GM21381 (cell line): ENCODE measurements around the gene CACFD1.

Source experiments
- ATAC-seq: cut with Tn5 transposase; IDR thresholded peaks from one replicate; pipeline ENCODE4 v1.9.1; 2021; ENCODE audit warnings: mild to moderate bottlenecking, moderate library complexity; ENCODE audit not compliant: unreplicated experiment

Gene CACFD1

DNA sequence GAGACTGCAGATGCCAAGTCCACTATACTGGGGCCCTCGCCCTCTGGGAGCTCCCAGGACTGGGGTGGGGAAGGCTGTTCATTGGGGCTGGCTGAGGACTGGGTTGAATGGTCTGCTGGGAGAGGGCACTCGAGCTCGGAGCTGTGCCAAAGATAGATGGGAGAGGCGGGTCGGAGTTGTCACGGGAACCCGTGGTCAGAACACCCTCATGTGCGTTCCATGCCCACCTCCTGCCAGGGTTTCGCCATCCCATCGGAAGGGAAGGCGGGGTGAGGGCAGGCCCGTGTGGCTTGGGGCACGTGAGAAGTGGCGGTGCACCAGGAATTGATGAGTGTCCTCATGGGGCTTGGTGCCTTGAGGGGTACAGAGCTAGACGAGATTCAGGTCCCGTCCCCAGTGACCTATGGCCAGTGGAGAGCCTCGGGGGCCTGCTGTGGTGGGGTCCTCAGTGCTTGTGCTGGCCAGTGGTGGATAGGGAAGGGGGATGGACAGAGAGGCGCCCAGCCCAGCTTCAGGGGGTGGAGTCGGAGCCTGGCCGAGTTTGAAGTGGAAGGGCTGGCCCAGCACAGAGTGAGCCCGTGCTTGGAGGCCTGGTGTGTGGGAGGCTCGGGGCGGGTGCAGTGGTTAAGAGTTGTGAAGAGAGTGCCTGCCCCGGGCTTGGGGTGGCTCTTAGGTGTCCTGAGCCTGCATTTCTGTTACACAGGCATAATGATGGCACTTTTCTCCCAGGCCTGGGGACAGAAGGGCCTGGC, 4.3 kb downstream of the CACFD1 start:
- no peak for ATAC-seq

DNA sequence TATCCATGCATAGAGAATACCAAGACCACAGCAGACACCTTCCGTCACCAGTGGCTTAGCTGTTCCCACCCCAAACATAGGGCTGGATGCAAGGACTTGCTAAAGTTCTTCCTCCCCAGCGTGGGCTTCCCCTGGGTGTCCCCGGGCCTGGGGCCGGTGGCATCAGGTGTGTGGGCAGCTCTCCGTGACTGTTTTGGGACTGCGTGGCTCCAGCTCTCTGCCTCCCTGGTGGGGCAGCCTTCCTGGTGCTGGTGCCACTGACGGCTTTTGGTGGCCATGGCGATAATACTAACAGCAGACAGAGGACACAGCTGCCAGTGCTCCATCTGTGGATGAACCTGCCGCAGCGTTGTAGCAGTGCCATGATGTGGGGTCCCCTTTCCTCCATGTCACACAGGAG, 4.9 kb downstream of the CACFD1 start:
- ATAC-seq: no peak

DNA sequence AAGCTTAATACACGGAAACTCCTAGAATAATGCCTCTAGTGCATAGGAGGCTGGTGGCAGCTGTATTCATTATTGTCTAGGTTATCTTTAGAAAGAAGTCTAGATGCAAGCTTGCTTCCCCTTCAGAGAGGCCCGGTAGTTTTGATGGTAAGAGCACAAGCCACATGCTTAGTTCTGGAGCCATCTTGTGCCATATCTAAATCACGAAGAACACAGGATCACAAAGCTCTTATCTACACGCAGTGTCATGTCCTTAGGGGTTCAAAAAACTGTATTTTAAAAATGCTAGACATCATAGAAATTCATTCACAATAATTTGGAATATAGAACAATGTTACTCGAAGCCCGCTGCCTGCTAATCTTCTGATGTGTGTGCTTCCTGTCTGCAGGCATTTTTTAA, 6.2 kb downstream of the CACFD1 start:
- ATAC-seq: no peak

DNA sequence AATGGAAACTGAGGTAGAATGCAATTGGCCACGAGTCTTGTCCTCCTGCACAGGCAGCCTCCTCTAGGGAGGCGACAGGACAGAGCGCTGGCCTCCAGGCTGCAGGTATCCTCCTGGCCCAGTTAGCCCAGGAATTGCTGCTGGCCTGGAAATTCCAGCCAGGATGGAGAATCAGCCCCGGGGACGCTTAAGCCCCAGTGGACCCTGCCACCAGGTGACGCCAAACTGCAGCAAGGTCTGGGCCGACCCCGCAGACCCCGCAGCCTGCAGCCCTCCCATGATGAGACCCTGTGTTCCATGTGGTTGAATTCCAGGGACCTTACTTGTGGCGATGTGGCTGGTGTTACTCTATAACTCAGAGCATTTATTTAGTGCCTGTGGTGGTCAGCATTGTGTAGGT, 7.3 kb downstream of the CACFD1 start:
- ATAC-seq: no peak

DNA sequence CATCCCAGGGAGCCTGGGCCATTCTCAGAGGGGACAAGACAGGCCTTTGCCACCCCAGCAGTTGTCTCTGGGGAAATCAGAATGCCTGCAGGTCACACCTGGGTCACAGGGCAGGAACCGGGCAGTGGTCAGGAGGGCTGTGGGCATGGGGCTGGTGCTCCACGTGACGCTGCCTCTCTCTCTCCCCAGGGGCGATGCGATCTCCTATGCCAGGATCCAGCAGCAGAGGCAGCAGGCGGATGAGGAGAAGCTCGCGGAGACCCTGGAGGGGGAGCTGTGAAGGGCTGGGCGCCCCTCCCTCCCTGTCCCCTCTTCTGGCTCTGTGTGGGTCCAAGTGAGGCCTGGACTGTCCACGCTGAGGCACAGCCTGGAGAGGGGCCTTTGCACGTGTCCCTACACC, 8.6 kb downstream of the CACFD1 start:
- ATAC-seq: no peak

DNA sequence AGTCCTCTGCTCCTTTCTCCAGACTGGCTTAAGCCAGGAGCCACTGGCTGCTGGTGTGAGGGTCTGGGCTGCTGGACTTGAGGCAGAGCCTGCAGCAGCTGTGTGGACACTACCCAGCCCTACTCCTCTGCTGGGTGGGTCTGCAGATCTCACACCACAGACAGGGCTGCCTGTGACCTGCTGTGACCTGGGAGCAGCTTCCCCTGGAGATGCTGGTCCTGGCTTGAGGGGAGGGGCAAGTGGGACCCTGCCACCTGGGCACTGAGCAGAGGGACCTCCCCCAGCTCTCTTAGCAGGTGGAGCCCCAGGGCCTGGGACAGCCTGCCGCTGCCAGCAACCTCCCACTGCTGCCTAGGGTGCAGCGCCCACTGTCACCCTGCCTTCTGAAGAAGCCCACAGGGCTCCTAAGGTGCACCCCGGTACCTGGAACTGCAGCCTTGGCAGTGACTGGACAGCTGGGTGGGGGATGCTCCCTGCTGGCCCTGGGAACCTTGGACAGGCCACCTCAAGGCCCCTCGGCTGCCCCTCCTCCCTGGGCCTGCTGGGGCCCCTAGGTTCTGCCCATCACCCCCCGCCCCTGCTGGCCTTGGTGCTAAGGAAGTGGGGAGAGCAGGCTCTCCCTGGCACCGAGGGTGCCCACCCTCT, 9.1 kb downstream of the CACFD1 start:
- no peak for ATAC-seq

DNA sequence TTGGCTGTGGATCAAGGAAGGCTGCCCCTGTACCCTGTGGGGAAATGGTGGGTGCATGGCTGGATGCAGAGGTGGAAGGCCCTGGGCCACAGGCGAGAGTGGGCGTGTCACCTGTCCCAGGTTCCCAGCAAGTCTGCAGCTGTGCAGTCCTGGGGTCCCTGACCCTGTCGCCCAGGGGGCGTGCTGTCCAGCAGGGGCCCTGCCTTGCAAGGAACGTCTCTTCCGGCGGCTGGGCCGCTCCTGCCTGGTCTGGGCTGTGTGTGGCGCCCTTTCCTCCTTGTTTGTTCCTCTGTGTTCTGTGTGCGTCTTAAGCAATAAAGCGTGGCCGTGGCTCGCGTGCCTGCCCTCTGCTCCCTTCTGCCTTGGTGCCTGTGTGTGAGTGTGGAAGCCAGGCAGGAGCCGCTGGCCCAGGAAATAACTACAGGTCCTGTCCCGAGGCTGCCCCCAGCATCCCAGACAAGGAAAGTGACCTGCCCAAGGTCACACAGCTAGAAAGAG, 10.7 kb downstream of the CACFD1 start:
- ATAC-seq: no peak

DNA sequence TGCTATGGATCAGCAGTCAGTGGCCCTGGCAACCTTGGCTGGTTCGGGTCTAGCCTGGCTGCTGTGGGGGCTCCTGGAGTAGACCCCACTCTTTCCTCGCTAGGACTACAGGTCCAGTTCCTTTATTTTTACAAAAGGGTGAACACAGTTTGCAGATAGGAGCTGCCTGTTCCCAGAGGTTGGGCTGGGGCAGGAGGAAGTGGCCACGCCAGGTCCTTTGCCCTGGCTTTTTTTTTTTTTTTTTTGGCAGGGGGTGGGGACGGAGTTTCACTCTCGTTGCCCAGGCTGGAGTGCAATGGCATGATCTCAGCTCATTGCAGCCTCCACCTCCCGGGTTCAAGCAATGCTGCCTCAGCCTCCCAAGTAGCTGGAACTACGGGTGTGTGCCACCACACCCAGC, 11.2 kb downstream of the CACFD1 start:
- ATAC-seq: no peak

DNA sequence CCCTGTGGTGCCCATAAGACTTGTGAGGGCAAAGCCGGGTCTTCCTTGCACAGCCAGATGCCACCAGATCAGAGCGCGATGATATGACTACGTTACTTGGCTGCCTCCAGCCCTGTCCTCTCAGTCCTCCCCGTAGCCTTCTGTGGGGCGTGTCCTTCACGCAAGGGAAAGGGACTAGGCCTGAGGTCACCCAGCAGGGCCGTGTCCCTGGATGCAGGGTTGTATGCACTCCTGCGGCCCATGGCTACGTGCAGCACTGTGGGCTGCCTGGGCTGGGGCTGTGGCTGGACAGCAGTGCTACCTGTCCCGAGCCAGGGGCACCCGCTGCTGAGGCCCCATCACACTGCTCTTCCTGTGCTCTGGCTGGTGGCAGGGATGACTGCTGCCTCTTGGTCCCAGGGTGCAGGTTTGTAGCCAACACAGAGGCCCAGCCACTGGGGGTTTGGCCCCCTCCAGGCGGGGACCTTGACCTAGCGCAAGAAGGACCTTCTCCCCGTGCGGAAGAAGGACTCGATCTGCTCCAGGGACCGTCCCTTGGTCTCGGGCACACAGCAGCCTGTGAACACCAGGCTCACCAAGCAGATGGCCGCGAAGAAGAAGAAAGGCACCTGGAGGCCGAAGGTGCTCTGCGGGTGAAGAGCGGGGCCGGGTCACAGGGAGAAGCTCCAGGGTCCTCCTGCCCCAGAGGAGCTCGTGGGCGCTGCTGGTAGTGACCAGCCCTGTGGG, 11.9 kb downstream of the CACFD1 start:
- ATAC-seq: no peak

DNA sequence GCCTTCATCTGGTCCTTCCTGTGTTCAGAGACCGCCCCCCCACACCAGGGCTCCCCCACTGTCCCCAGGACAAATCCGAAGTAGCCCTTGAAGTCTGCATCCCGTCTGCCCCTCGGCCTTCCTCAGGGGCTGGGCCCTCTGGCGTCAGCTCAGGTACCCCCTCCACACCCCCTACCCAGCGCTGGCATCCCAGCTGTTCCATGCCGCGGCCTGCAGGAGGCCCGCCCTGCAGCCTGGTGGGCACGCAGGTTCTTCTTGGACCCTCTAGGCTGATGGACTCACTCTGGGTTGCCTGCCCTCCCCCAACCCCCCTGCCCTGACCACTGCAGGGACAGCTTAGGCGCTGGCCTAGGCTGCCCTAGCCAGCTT, 12.5 kb downstream of the CACFD1 start:
- no peak for ATAC-seq

DNA sequence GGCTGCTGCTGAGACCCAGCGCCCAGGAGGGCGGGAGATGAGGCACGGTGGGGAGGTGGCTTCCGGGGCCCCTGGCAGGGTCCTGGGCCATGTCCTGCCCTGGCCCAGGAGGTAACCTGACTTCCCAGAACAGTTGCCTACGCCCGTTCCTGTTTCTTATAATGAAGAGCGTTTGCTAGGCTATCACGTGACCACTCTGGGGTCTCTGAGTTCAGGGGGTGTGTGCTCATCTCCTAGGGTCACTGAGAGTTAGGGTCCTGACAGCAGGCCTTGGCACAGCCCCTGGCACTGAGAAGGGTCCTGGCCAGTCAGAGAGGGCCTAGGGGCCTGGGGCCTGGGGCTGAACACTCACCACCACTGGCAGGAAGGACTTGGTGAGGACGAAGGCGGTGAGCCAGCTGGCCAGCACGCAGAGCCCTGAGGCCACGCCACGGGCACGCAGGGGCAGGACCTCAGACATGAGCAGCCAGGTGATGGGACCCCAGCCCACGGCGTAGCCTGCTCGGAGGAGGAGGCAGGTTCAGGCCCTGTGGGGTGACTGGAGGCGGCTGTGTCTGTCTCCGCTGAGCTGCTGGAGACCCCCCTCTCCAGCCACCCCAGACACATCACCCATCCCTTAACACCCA, 13.1 kb downstream of the CACFD1 start:
- ATAC-seq: no peak

DNA sequence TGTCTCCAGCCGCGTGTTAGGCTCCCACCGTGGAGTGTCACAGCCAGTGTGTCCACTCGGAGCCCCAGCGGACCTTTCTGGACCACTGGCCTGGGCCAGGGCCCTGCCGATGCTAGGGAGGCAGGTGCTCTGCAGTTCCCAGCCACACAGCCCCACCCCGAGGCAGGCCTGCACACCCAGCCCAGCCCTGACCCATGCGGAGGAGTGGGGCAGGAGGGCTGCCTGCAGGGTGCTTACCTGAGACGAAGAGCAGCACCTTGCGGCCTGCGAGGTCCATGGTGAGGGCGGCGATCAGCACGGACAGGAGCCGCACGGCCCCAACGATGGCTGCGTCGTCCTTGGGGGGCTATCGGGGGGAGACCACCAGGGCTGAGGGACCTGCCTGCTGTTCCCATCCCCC, 14.0 kb downstream of the CACFD1 start:
- ATAC-seq: no peak

DNA sequence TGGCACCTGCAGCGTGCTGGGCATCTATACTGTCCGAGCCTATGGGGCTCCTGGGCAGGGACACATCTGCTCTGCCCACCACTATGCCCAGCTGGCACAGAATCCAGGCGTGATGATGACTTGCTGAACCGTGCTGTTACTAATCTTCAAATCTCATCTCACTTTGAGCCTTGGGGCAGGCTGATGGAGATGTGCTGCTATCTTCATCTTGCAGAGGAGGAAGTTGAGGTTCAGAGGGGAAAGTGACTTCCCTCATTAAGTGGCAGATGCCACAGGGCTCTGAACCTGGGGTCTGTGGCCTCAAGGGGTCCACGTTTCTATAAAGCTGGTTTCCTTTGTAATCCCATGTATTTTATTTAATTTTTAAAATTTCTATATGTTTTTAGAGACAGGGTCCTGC, 14.4 kb downstream of the CACFD1 start:
- ATAC-seq: no peak

DNA sequence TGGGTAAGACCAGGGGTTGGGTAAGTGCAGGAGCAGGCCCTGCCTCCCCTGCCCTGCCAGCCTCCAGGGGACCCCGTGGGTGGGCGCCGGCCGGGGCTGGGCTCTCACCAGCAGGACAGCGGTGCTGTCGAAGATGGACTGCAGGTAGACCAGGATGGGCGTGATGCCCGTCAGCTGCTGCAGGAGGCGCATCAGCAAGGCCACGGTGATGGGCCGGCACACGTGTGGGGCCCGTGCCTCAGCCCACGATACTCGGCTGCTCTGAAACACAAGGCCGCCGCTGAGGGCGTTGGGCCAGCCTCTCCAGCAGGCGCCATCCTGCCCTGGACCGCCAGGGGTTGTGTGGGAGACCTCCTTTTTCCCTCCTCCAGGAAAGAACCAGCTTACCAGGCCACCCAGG, 15.1 kb downstream of the CACFD1 start:
- ATAC-seq: no peak

DNA sequence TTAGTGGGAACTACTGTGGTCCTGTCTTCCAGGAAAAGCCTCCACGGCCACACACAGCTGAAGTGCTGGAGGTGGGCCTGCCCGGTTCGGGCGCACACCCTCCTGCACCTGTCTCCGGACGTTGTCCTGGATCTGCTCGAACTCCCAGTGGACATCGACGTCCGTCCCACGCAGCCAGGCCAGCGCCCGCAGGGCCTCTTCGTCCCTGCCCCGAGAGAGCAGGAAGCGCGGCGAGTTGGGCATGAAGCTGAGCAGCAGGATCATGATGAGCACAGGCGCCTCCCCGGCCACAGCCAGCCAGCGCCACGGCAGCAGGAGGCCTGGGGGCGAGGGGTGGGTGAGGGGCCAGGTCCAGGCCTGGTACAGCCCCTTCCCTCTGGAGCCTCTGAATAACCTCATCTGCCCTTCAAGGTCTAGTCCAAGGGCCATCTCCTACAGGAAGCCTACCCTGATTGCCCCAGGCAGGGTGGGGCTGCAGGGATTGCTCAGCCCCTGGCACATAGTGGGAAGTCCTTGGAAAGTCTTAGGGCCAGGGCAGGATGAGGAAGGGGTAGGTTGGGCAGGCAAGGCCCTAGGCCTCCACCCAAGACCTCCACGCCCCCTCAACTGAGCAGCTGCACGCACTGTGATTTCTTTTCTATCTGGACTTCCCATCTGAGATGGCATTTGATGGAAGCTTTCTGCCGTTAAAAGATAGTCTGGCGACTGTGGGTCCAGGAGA, 15.7 kb downstream of the CACFD1 start:
- no peak for ATAC-seq

DNA sequence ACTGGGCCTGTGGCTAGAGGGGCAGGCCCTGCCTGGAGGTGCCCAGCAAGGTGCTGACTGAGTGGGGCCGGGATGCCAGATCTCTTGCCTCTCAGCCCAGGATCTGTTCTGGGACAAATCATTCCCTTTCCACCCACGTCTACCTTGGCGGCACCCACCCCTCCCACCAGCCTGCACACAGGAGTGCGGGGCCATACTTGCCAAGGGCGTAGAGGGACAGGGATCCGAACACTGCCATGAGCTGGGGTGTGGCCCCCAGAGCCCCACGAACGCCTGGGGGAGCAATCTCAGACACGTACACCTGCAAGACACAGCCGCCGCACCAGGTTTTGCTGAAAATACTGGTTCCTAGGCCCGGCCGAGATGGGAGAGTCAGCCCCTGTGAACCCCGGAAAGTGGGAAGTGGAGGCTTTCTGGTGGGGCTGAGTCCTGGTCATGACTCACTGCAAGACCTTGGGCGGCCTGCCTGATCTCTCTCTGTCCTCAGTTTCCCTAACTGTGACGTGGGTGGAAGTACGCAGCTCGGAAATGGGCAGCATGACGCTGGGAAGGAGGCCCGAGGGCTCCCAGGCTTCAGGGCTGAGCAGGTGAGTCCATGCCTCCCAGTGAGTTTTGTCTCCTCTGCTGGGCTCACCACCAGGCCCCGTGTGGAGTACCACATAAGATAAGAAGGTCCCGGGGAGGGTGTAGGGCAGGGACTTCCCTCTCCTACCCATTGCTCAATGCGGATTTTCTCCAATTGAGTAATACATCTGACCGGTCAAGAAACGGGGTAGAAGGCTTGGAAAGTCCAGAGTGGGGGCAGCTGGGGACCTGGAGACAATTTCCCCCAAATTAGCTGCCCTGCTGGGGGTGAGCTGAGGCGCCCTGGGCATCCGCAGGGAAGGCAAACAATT, 16.5 kb downstream of the CACFD1 start:
- no peak for ATAC-seq

DNA sequence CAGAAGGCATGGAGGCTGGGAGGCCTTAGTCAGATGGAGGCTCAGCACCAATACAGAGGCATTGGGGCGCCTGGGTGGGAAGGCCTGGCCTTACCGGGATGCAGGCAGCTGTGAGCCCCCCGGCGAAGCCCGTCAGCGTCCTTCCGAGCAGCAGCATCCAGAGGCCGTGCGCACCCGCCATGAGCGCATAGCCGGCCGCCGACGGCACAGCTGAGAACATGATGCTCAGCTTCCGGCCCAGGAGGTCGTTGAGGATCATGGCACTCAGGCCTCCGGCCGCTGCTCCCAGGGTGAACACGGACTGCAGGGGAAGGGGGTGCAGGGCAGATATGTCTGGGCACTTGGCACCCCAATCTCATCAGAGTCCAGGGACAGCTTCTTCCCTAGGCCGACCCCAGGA, 17.2 kb downstream of the CACFD1 start:
- no peak for ATAC-seq

DNA sequence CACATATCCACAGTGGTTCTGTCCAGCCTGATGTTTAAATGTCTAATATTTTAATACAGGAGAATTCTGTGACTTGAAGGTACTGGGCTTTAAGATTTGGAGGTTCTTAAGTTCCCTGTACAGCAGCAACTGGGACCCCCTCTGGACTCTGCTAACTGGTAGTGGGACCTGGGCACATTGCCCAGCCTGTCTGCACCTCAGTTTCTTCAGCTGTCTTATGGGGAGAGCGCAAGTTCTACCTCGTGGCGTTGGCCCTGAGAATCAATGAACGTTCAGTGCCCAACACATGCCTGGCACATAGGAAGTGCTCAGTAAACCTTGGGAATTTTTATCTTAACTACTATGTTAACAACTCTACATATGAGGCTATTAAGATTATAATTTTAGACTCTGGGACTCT, 17.7 kb downstream of the CACFD1 start:
- ATAC-seq: no peak

DNA sequence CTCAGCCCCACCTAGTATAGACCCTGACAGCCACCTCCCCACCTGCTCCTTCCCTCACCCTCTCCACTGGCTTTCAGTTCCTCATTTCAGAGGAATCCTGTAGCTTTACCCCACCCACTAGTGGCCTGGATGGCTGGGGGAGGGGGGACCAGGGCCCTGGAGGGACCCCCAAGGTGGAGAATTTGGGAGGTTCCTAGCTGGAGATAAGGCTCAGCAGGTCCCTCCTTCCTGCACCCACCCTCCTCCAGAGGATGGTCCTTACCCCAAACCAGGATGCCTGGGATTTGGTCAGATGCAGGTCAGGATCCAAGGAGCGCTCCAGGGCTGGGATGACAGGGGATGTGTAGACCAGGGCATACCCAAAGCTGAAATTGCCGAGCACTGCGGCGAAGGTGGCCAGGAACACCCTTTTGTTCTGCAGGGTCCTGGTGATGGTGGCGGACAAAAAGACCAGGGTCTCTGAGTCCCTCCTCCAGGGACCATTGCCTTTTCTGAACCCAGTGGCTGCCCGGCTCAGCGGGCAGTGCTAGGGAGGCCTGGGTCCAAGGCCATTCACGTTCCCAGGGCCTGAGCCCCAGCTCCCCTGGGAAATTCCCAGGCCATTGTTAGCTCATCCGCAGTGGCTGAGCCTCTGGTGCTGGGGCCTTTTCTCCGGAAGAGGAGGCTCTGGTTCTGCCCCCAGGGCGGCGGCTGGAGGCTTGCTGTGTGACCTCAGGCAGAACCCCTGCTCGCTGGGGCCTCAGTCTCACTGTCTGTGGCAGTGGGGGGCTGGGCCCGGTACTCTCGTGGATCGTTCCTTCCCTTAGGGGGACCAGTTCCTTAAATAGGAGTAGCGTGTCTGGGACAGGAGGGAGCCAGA, 18.4 kb downstream of the CACFD1 start:
- peak; percentile 35 for ATAC-seq
